Muscle layer of duodenum (tissue), 2 donors: ENCODE measurements around the gene SLC25A44.
A peak's percentile ranks its signal among the peaks of the same experiment; 100 is the strongest.

ENCODE experiments used
- H3K27ac ChIP-seq: one replicate; pipeline ENCODE4 v1.7.0; 2013; ENCODE audit warnings: mild to moderate bottlenecking, low read length
- H3K27me3 ChIP-seq: one replicate; pipeline ENCODE4 v1.7.0; 2013; ENCODE audit warnings: low read depth, mild to moderate bottlenecking, control low read depth, low read length
- H3K36me3 ChIP-seq, 2 donors: one replicate each; pipeline ENCODE4 v1.7.0; 2013; ENCODE audit warnings: low read length in 2 of 2, control low read depth in 1 of 2, mild to moderate bottlenecking in 1 of 2; ENCODE audit not compliant: insufficient read depth in 2 of 2, control insufficient read depth in 1 of 2
- H3K4me1 ChIP-seq, 2 donors: one replicate each; pipeline ENCODE4 v1.7.0; 2013; ENCODE audit warnings: low read length in 2 of 2, mild to moderate bottlenecking in 2 of 2, control low read depth in 1 of 2, moderate library complexity in 1 of 2; ENCODE audit not compliant: insufficient read depth in 2 of 2, control insufficient read depth in 1 of 2
- H3K4me3 ChIP-seq, 2 donors: one replicate each; pipeline ENCODE4 v1.7.0; 2013; ENCODE audit warnings: low read length in 2 of 2, low read depth in 1 of 2, mild to moderate bottlenecking in 1 of 2
- H3K9me3 ChIP-seq, 2 donors: one replicate each; pipeline ENCODE4 v1.7.0; 2013; ENCODE audit warnings: low read length in 2 of 2, control low read depth in 1 of 2, mild to moderate bottlenecking in 1 of 2; ENCODE audit not compliant: control insufficient read depth in 1 of 2
- donor health status: healthy.

SLC25A44 gene

DNA sequence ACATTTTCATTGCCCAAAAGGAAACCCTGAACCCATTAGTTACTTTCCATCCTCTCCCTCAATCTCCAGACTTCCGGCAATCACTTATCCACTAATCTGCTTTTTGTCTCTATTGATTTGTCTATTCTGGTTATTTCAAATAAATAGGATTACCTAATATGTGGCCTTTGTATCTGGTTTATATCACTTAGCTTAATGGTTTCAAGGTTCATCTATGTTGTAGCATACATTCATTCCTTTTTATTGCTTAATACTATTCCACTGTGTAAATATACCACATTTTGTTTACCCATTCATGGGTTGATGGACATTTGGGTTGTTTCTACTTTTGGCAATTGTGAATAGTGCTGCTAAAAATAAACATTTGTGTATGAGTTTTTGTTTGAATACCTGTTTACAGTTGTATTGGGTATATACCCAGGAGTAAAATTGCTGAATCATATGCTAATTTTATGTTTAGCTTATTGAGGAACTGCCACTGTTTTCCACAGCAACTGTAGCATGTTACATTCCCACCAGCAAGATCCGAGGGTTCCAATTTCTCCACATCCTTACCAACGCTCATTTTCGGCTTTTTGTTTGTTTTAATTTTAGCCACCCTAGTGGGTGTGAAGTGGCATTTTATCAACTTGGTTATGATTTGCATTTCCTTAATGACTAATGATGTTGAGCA lies 2.5 kb upstream of the SLC25A44 start:
- no peak overlapping the region for H3K4me3 ChIP-seq
- H3K27ac ChIP-seq: no peak overlapping the region
- H3K9me3 ChIP-seq: no peaks in the 10 kb centered on the region
- no peaks in the 10 kb centered on the region for H3K27me3 ChIP-seq
- H3K36me3 ChIP-seq: no peaks in the 10 kb centered on the region
- peaks cover 0 to 19% of the 10 kb centered on the region in 2 donors for H3K4me1 ChIP-seq

DNA sequence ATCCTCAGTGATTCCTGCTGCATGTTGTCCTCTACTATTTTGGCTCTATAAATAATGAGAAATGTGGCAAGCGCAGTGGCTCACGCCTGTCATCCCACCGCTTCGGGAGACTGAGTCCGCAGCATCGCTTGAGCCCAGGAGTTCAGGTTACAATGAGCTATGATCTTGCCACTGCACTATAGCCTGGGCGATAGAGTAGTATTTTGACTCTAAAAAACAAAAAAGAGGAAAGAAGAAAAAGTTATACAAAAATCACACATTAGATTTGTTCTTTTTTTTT lies 756 bp upstream of the SLC25A44 start:
- Histone ChIP-seq H3K4me1 (peaks cover 0 to 19% of the 10 kb centered on the region in 2 donors), H3K36me3 (no peaks in the 10 kb centered on the region), H3K27me3 (no peaks in the 10 kb centered on the region), H3K9me3 (no peaks in the 10 kb centered on the region), H3K27ac (peak overlapping the region; percentile 69), H3K4me3 (peak overlapping the region; percentile 95 to 97)

- H3K4me3 ChIP-seq: peak overlapping the region; percentile 95 to 97
- no peaks in the 10 kb centered on the region for H3K9me3 ChIP-seq
- H3K27me3 ChIP-seq: no peaks in the 10 kb centered on the region
- peak overlapping the region; percentile 84 for H3K27ac ChIP-seq
- H3K36me3 ChIP-seq: no peaks in the 10 kb centered on the region
- peaks cover 0 to 19% of the 10 kb centered on the region in 2 donors for H3K4me1 ChIP-seq
Measured at GRCh38 chr1:156194300-156194652, 372 bp downstream of the SLC25A44 start.

DNA sequence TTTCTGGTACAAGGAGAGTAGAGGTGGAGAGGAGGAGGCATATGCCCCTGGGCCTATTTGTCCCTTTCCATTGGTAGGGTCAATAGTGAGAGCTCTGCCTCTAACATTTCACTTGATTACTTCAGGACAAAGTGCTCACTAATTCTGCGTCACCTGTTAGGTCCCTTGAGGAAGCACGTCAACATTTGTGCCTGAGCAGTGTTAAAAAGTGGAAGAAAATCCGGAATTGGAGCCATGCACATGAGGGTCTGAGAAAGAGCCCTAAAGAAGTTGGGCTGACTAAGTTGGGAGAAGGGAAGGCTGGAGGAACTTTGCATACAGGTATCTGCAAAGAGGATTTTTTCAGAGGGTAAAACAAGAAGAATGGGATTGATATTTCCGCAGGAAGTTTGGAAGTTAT lies 1.9 kb downstream of the SLC25A44 start:
- Histone ChIP-seq H3K9me3 (no peaks in the 10 kb centered on the region), H3K27me3 (no peaks in the 10 kb centered on the region), H3K4me3 (no peak overlapping the region), H3K27ac (no peak overlapping the region), H3K4me1 (peaks cover 0 to 19% of the 10 kb centered on the region in 2 donors), H3K36me3 (peaks cover 8 to 9% of the 10 kb centered on the region in 2 donors)

DNA sequence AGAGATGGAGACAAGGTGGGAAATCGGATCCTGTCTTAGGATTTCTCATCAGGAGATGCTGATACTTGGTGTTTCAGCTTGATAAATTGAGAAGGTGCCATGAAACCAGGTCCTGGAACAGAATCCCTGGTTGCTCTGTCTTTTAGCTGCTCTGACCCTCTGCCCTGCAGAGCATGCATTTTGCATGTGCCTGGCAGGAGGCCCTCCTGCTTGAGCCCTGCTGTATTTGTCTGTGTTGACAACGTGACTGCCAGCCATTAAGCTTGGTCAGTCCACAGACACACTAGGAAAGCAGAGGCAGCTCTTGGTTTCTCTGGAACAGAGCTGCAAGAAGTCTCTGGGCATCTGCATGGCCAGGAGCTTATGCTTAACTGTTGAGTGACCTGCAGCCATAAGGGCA lies 2.5 kb downstream of the SLC25A44 start:
- Histone ChIP-seq H3K4me3 (no peak overlapping the region), H3K9me3 (no peaks in the 10 kb centered on the region), H3K27ac (no peak overlapping the region)

DNA sequence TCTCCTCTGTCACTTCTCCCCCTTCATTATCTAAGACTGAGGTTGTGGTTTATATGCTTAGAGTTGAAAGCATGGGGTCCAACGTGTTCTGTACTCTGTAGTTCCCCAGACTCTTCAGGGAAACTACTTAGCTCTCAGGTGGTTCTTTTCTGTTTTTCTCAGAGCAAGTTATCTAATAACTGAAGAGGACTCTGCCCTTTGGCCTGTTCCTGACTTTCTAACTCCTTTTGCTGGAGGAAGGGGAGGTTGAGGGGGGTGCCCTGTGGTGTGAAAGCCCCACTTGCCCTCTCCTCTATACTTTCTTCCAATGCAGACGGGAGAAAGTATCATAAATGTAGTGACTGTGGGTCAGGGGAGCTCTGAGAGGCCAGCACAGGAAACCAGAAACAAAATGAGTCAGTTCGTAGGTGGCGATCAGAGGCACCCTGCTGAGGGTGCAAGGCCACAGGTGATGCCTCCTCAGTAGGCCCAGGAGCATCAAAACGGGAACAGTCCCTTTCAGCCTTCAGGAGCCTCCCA lies 5.0 kb downstream of the SLC25A44 start:
- H3K27ac ChIP-seq: no peak overlapping the region
- H3K4me3 ChIP-seq: no peak overlapping the region
- H3K27me3 ChIP-seq: no peaks in the 10 kb centered on the region
- no peaks in the 10 kb centered on the region for H3K9me3 ChIP-seq
- peaks cover 8 to 17% of the 10 kb centered on the region in 2 donors for H3K36me3 ChIP-seq
- H3K4me1 ChIP-seq: peaks cover 0 to 14% of the 10 kb centered on the region in 2 donors

More for the DNA sequence above, 2.5 kb downstream of the SLC25A44 start:
- Histone ChIP-seq H3K4me1 (peaks cover 0 to 19% of the 10 kb centered on the region in 2 donors), H3K27me3 (no peaks in the 10 kb centered on the region), H3K36me3 (peaks cover 8 to 9% of the 10 kb centered on the region in 2 donors)

GRCh38 chr1:156200044-156200443 lies 6.1 kb downstream of the SLC25A44 start:
- Histone ChIP-seq H3K4me1 (peaks cover 0 to 7% of the 10 kb centered on the region in 2 donors), H3K27ac (no peak overlapping the region), H3K27me3 (no peaks in the 10 kb centered on the region), H3K36me3 (peaks cover 8 to 17% of the 10 kb centered on the region in 2 donors), H3K9me3 (no peaks in the 10 kb centered on the region), H3K4me3 (no peak overlapping the region)

GRCh38 chr1:156203331-156203730 lies 9.4 kb downstream of the SLC25A44 start:
- no peak overlapping the region for H3K27ac ChIP-seq
- peaks cover 0 to 3% of the 10 kb centered on the region in 2 donors for H3K4me1 ChIP-seq

DNA sequence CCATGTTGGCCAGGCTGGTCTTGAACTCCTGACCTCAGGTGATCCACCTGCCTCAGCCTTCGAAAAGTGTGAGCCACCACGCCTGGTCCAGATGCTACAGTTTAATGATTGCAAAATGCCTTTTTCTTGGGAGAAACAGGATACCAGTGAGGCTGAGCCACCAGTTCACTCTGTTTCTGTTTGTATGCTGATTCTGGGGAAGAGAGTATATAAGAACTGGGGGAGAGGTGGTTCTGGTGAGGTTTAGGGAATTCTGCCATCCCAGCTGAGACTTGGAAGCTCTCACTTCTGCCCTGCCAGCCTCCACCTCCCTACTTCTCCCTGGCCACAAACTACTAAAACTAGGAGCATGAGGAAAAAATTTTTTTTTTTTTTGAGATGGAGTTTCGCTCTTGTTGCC lies 10.8 kb downstream of the SLC25A44 start:
- Histone ChIP-seq H3K9me3 (no peaks in the 10 kb centered on the region), H3K4me3 (no peak overlapping the region), H3K4me1 (peaks cover 0 to 3% of the 10 kb centered on the region in 2 donors), H3K27me3 (no peaks in the 10 kb centered on the region), H3K27ac (no peak overlapping the region), H3K36me3 (peaks cover 27 to 32% of the 10 kb centered on the region in 2 donors)

More at GRCh38 chr1:156203331-156203730, 9.4 kb downstream of the SLC25A44 start:
- no peaks in the 10 kb centered on the region for H3K9me3 ChIP-seq
- H3K4me3 ChIP-seq: no peak overlapping the region
- H3K27me3 ChIP-seq: no peaks in the 10 kb centered on the region
- peaks cover 17 to 22% of the 10 kb centered on the region in 2 donors for H3K36me3 ChIP-seq

DNA sequence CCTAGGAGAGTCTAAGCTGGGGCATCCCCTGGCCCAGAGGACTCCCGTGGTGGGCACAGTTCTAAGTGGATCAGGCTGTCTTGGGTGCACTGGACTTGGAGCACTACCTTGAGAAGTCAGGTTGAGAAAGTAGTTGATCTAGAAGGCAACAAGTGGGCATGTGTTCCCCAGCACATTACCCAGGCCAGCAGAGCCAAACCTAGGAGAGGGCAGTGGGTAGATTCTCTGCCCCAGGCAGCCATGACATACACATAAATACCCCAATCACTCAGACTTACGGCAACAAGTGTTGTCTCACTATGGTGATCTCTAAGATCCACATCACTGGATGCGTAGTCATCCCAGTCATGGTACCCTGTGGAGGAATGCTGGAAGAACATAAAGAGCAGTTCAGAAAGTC lies 17.3 kb downstream of the SLC25A44 start:
- Histone ChIP-seq H3K36me3 (peaks cover 21 to 38% of the 10 kb centered on the region in 2 donors), H3K27ac (no peak overlapping the region), H3K9me3 (no peaks in the 10 kb centered on the region), H3K4me1 (peaks cover 0 to 15% of the 10 kb centered on the region in 2 donors), H3K4me3 (no peak overlapping the region), H3K27me3 (no peaks in the 10 kb centered on the region)

DNA sequence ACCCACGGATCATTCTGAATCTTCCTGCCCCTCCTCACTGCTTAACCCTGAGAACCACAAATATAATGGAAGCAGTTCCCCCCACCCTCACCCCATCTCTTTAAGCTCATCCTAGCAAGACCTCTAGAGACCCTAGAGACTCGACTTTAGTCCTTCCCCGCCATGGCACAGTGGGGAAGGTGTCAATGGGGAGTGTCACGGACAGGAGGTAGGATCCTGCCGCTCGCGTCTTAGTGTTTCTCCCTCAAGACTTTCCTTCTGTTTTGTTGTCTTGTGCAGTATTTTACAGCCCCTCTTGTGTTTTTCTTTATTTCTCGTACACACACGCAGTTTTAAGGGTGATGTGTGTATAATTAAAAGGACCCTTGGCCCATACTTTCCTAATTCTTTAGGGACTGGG lies 18.2 kb downstream of the SLC25A44 start:
- H3K4me3 ChIP-seq: peak overlapping the region; percentile 63 to 82
- H3K27me3 ChIP-seq: no peaks in the 10 kb centered on the region
- H3K4me1 ChIP-seq: peaks cover 0 to 15% of the 10 kb centered on the region in 2 donors
- H3K9me3 ChIP-seq: no peaks in the 10 kb centered on the region
- peak overlapping the region; percentile 95 for H3K27ac ChIP-seq
- peaks cover 21 to 32% of the 10 kb centered on the region in 2 donors for H3K36me3 ChIP-seq
